Liver (tissue), 9 donors: Measurements from ENCODE around the gene EXOC4. TPM values are rescaled to one million over a fixed set of nuclear protein-coding genes. Genes with fewer than 3 reads are reported as not detected.

Experiments
- DNase-seq: peaks from one replicate; pipeline ENCODE4 v3.0.0-alpha.2; 2017; ENCODE audit warnings: low spot score
- H3K27ac ChIP-seq, 2 donors: one replicate each; pipeline ENCODE4 v1.7.0; 2013; ENCODE audit warnings: inconsistent platforms in 2 of 2, low read length in 2 of 2, control low read depth in 1 of 2, low read depth in 1 of 2, mild to moderate bottlenecking in 1 of 2
- H3K27me3 ChIP-seq, 4 donors: one replicate each; pipeline versions ENCODE4 v1.6.1 to v1.7.0; 2013; ENCODE audit warnings: low read length in 3 of 4, inconsistent platforms in 1 of 4, mild to moderate bottlenecking in 1 of 4, moderate library complexity in 1 of 4; ENCODE audit not compliant: control insufficient read depth in 4 of 4, insufficient read depth in 4 of 4
- H3K36me3 ChIP-seq, 4 donors: one replicate each; pipeline versions ENCODE4 v1.6.1 to v1.7.0; 2013; ENCODE audit warnings: low read length in 3 of 4, mild to moderate bottlenecking in 3 of 4, low read depth in 1 of 4, moderate library complexity in 1 of 4; ENCODE audit not compliant: control insufficient read depth in 4 of 4, insufficient read depth in 3 of 4
- H3K4me1 ChIP-seq, 4 donors: one replicate each; pipeline versions ENCODE4 v1.6.1 to v1.7.0; 2013; ENCODE audit warnings: low read length in 3 of 4, mild to moderate bottlenecking in 3 of 4, moderate library complexity in 1 of 4; ENCODE audit not compliant: control insufficient read depth in 4 of 4, insufficient read depth in 4 of 4
- H3K4me3 ChIP-seq, 3 donors: one replicate each; pipeline versions ENCODE4 v1.6.1 to v1.7.0; 2013; ENCODE audit warnings: low read length in 3 of 3, control low read depth in 1 of 3, low read depth in 1 of 3, mild to moderate bottlenecking in 1 of 3
- H3K9ac ChIP-seq, 2 donors: one replicate each; pipeline ENCODE4 v1.7.0; 2013; ENCODE audit warnings: low read length in 2 of 2, mild to moderate bottlenecking in 2 of 2, moderate library complexity in 2 of 2, control low read depth in 1 of 2, low read depth in 1 of 2
- H3K9me3 ChIP-seq, 4 donors: one replicate each; pipeline versions ENCODE4 v1.6.1 to v1.7.0; 2013; ENCODE audit warnings: low read length in 3 of 4; ENCODE audit not compliant: control insufficient read depth in 4 of 4
- EGR1 ChIP-seq, 2 donors: IDR thresholded peaks; 2 replicates each; pipeline ENCODE4 v1.6.1; 2016 to 2018; ENCODE audit warnings: antibody characterized with exemption in 2 of 2, low read depth in 2 of 2
- FOXA1 ChIP-seq: IDR thresholded peaks from 2 replicates; pipeline ENCODE4 v1.6.1; 2016; ENCODE audit warnings: antibody characterized with exemption
- GABPA ChIP-seq, 2 donors: IDR thresholded peaks in 1 of 2; conservative IDR thresholded peaks in 1 of 2; 2 replicates each; pipeline ENCODE4 v1.6.1; 2016; ENCODE audit warnings: antibody characterized with exemption in 2 of 2, mild to moderate bottlenecking in 1 of 2, moderate library complexity in 1 of 2
- HNF4A ChIP-seq, 2 donors: conservative IDR thresholded peaks; 2 replicates each; pipeline ENCODE4 v1.6.1; 2016; ENCODE audit warnings: antibody characterized with exemption in 2 of 2, mild to moderate bottlenecking in 2 of 2
- HNF4G ChIP-seq: IDR thresholded peaks from 2 replicates; pipeline ENCODE4 v1.6.1; 2016; ENCODE audit warnings: antibody characterized with exemption
- NR2F2 ChIP-seq: IDR thresholded peaks from 2 replicates; pipeline ENCODE4 v1.6.1; 2016; ENCODE audit warnings: antibody characterized with exemption
- RAD21 ChIP-seq, 2 donors: IDR thresholded peaks; 2 replicates each; pipeline ENCODE4 v1.6.1; 2016; ENCODE audit warnings: antibody characterized with exemption in 2 of 2, mild to moderate bottlenecking in 2 of 2
- RXRA ChIP-seq, 2 donors: IDR thresholded peaks; 2 replicates each; pipeline ENCODE4 v1.6.1; 2017 to 2018; ENCODE audit warnings: antibody characterized with exemption in 2 of 2, mild to moderate bottlenecking in 1 of 2
- TAF1 ChIP-seq: conservative IDR thresholded peaks from 2 replicates; pipeline ENCODE4 v1.6.1; 2016; ENCODE audit warnings: antibody characterized with exemption, mild to moderate bottlenecking
- YY1 ChIP-seq: IDR thresholded peaks from 2 replicates; pipeline ENCODE4 v1.6.1; 2016; ENCODE audit warnings: antibody characterized with exemption, mild to moderate bottlenecking
- WGBS: extraction: QIAGEN DNeasy Blood & Tissue Kit; methylation state at CpG from one replicate; pipeline ENCODE4 v1.1.7; 2013; 5-methylcytosine and 5-hydroxymethylcytosine counted together
- polyA plus RNA-seq, 2 donors: library from polyadenylated mRNA; stranded (reverse) in 1 of 2; unstranded in 1 of 2; fragments of 200-250 nt in 1 of 2; fragments of >200 nt in 1 of 2; fragmentation: Nextera tagmentation in 1 of 2; extraction: Ambion mirVana in 1 of 2; gene quantifications; one replicate each; pipeline versions ENCODE4 v1.2.1 to v1.2.3, GENCODE V29; 2013 to 2015
- total RNA-seq, 2 donors: library from RNA; depleted of rRNA; stranded (reverse); fragments of >200 nt; gene quantifications; one replicate each; pipeline ENCODE4 v1.2.3, GENCODE V29; 2014
- TF ChIP-seq, protein P1 (sequence below): IDR thresholded peaks from 2 replicates; pipeline ENCODE4 v1.6.1; 2016; ENCODE audit warnings: antibody characterized with exemption, mild to moderate bottlenecking
- TF ChIP-seq, protein P2 (sequence below): IDR thresholded peaks from 2 replicates; pipeline ENCODE4 v1.6.1; 2016; ENCODE audit warnings: antibody characterized with exemption
- TF ChIP-seq, protein P3 (sequence below): fragments of 150-350 bp; IDR thresholded peaks from 2 replicates; pipeline ENCODE4 v1.5.1; 2017; ENCODE audit warnings: improper control_type of control experiment, low read depth, low read length; ENCODE audit not compliant: missing input control
- TF ChIP-seq, protein P4 (sequence below): IDR thresholded peaks from 2 replicates; pipeline ENCODE4 v1.6.1; 2016; ENCODE audit warnings: antibody characterized with exemption
- TF ChIP-seq, protein P5 (sequence below): IDR thresholded peaks from 2 replicates; pipeline ENCODE4 v1.6.1; 2016; ENCODE audit warnings: antibody characterized with exemption
- donor health status: healthy.
- donor health status: healthy.
- donor health status: healthy.
- donor health status: healthy.
- donor health status: healthy.

EXOC4 gene
- total and polyA plus RNA-seq, 4 donors, result 9.5 to 55.9 (median 23.6) TPM

DNA sequence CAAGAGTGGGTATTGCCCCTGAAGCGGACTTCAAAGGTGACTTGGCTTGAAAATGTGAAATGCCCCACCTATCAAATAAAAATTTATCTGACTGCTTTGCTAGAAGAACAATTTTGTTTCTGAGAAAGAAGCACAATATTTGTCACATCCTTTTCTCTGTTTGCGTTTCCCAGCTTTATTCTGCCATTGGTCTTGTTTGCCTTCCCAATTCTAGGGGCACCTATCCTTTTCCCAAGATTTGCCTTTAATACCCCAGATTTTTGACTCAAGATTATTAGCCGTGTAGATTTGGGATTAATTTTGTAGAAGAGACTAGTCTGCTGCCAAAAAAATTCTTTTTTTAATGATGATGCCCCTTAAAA, 764.0 kb downstream of the EXOC4 start (continued):
- TF ChIP-seq, protein P1, sequence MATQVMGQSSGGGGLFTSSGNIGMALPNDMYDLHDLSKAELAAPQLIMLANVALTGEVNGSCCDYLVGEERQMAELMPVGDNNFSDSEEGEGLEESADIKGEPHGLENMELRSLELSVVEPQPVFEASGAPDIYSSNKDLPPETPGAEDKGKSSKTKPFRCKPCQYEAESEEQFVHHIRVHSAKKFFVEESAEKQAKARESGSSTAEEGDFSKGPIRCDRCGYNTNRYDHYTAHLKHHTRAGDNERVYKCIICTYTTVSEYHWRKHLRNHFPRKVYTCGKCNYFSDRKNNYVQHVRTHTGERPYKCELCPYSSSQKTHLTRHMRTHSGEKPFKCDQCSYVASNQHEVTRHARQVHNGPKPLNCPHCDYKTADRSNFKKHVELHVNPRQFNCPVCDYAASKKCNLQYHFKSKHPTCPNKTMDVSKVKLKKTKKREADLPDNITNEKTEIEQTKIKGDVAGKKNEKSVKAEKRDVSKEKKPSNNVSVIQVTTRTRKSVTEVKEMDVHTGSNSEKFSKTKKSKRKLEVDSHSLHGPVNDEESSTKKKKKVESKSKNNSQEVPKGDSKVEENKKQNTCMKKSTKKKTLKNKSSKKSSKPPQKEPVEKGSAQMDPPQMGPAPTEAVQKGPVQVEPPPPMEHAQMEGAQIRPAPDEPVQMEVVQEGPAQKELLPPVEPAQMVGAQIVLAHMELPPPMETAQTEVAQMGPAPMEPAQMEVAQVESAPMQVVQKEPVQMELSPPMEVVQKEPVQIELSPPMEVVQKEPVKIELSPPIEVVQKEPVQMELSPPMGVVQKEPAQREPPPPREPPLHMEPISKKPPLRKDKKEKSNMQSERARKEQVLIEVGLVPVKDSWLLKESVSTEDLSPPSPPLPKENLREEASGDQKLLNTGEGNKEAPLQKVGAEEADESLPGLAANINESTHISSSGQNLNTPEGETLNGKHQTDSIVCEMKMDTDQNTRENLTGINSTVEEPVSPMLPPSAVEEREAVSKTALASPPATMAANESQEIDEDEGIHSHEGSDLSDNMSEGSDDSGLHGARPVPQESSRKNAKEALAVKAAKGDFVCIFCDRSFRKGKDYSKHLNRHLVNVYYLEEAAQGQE, result no peak
- TF ChIP-seq YY1 (no peak), HNF4G (no peak)

DNA sequence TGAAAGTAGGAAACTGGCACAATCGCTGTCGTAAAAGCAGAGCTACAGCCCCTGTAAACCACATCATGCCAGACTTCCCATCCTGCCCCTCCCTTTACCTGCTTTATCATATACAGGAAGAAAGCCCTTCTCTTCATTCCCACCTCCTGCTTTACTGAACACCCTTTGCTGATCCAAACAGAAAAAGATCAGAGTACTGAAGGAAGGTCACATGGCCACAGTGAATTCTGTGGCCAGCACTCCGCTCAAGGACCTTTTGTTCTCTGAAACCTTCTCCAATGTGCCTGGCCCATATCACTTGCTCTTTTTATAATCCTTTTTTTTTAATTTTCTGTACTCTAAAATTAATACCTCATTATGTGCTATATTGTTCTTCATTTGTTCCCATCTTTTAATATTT, 765.4 kb downstream of the EXOC4 start:
- no peak for TF ChIP-seq NR2F2
- TF ChIP-seq, protein P2, sequence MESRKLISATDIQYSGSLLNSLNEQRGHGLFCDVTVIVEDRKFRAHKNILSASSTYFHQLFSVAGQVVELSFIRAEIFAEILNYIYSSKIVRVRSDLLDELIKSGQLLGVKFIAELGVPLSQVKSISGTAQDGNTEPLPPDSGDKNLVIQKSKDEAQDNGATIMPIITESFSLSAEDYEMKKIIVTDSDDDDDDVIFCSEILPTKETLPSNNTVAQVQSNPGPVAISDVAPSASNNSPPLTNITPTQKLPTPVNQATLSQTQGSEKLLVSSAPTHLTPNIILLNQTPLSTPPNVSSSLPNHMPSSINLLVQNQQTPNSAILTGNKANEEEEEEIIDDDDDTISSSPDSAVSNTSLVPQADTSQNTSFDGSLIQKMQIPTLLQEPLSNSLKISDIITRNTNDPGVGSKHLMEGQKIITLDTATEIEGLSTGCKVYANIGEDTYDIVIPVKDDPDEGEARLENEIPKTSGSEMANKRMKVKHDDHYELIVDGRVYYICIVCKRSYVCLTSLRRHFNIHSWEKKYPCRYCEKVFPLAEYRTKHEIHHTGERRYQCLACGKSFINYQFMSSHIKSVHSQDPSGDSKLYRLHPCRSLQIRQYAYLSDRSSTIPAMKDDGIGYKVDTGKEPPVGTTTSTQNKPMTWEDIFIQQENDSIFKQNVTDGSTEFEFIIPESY, result no peak
- TF ChIP-seq, protein P3, sequence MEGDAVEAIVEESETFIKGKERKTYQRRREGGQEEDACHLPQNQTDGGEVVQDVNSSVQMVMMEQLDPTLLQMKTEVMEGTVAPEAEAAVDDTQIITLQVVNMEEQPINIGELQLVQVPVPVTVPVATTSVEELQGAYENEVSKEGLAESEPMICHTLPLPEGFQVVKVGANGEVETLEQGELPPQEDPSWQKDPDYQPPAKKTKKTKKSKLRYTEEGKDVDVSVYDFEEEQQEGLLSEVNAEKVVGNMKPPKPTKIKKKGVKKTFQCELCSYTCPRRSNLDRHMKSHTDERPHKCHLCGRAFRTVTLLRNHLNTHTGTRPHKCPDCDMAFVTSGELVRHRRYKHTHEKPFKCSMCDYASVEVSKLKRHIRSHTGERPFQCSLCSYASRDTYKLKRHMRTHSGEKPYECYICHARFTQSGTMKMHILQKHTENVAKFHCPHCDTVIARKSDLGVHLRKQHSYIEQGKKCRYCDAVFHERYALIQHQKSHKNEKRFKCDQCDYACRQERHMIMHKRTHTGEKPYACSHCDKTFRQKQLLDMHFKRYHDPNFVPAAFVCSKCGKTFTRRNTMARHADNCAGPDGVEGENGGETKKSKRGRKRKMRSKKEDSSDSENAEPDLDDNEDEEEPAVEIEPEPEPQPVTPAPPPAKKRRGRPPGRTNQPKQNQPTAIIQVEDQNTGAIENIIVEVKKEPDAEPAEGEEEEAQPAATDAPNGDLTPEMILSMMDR, result no peak
- TF ChIP-seq, protein P4, sequence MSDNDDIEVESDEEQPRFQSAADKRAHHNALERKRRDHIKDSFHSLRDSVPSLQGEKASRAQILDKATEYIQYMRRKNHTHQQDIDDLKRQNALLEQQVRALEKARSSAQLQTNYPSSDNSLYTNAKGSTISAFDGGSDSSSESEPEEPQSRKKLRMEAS, result no peak
- no peak for TF ChIP-seq FOXA1
- TF ChIP-seq TAF1, result no peak
- TF ChIP-seq EGR1 (IDR thresholded peaks at IDR 0.05; ENCODE audit: low read depth in 2 of 2), result no peak
- no peak for TF ChIP-seq RAD21 (IDR thresholded peaks at IDR 0.05)
- no peak for TF ChIP-seq RXRA (IDR thresholded peaks at IDR 0.05)
- TF ChIP-seq, protein P5, sequence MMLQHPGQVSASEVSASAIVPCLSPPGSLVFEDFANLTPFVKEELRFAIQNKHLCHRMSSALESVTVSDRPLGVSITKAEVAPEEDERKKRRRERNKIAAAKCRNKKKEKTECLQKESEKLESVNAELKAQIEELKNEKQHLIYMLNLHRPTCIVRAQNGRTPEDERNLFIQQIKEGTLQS, result no peak
- no peak for DNase-seq
- H3K27me3 ChIP-seq, result no peaks in the 10 kb centered on the region
- no peak overlapping the region for H3K9ac ChIP-seq
- no peaks in the 10 kb centered on the region for H3K9me3 ChIP-seq
- H3K27ac ChIP-seq, result no peak overlapping the region
- H3K4me1 ChIP-seq, result no peaks in the 10 kb centered on the region
- no peak overlapping the region for H3K4me3 ChIP-seq
- H3K36me3 ChIP-seq, result no peaks in the 10 kb centered on the region
- WGBS, result 95% methylated on average over 3 of the region's 3 CpGs

DNA sequence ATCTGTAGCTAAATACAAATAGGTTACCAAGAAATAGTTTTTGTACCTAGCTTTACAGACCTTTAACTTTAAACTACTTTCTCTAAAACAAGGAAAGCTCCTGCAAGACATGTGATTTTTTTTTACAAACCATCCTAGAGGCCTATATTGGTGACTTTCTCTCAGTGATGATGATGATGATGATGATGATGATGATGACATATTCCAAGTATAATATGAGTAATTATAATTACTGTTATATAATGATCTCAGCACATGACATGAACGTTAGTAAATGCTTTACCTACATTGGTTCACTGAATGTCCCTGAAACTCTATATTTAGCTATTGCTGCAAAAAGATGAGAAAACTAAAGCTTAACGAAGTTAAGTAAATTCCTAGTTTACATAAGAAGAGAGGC, 766.4 kb downstream of the EXOC4 start:
- WGBS, result 55% methylated on average over 2 of the region's 2 CpGs

More for the DNA sequence above, 766.4 kb downstream of the EXOC4 start:
- H3K4me3 ChIP-seq, result no peak overlapping the region
- no peaks in the 10 kb centered on the region for H3K36me3 ChIP-seq
- DNase-seq, result no peak
- no peak overlapping the region for H3K9ac ChIP-seq
- H3K9me3 ChIP-seq, result no peaks in the 10 kb centered on the region
- H3K27ac ChIP-seq, result no peak overlapping the region
- no peaks in the 10 kb centered on the region for H3K4me1 ChIP-seq
- no peak for TF ChIP-seq GABPA (IDR thresholded peaks at IDR 0.05 in 1 of 2, conservative IDR thresholded peaks at IDR 0.05 in 1 of 2)
- TF ChIP-seq RXRA (IDR thresholded peaks at IDR 0.05), result no peak
- no peak for TF ChIP-seq HNF4A (conservative IDR thresholded peaks at IDR 0.05)
- TF ChIP-seq RAD21 (IDR thresholded peaks at IDR 0.05), result no peak
- TF ChIP-seq NR2F2, result no peak
- no peaks in the 10 kb centered on the region for H3K27me3 ChIP-seq
